HuH-7.5 (cell line): ENCODE data around the gene NEUROG3.

ENCODE experiments used
- DNase-seq: peaks from one replicate; pipeline ENCODE4 v3.0.0; 2011; ENCODE audit warnings: low spot score

NEUROG3 gene

GRCh38 chr10:69573056-69573806 is at the start of gene NEUROG3:
NEUROG3 (minus strand) TSS chr10:69573422; CDS start chr10:69573043, 379 bp downstream.
- DNase-seq = no peak

GRCh38 chr10:69620625-69621024 is 47.4 kb upstream of the NEUROG3 start:
- DNase-seq = no peak

- DNase-seq = no peak
These were observed 46.4 kb upstream of the NEUROG3 start for GRCh38 chr10:69619626-69620025.

- no peak for DNase-seq
These were observed 45.5 kb upstream of the NEUROG3 start for GRCh38 chr10:69618746-69619145.

- DNase-seq = no peak
These were observed 43.1 kb upstream of the NEUROG3 start for GRCh38 chr10:69616358-69616757.

GRCh38 chr10:69614130-69614529 is 40.9 kb upstream of the NEUROG3 start:
- DNase-seq = no peak

GRCh38 chr10:69612760-69613159 is 39.5 kb upstream of the NEUROG3 start:
- DNase-seq = no peak

GRCh38 chr10:69609077-69609476 is 35.9 kb upstream of the NEUROG3 start:
- no peak for DNase-seq

- DNase-seq = no peak
These were observed 27.6 kb upstream of the NEUROG3 start for GRCh38 chr10:69600761-69601330.

GRCh38 chr10:69588358-69588757 is 15.1 kb upstream of the NEUROG3 start:
- DNase-seq = no peak

- no peak for DNase-seq
These were observed 11.4 kb upstream of the NEUROG3 start for GRCh38 chr10:69584624-69585023.

GRCh38 chr10:69583106-69583505 is 9.9 kb upstream of the NEUROG3 start:
- no peak for DNase-seq

GRCh38 chr10:69580435-69580834 is 7.2 kb upstream of the NEUROG3 start:
- DNase-seq = no peak

- no peak for DNase-seq
These were observed 6.3 kb upstream of the NEUROG3 start for GRCh38 chr10:69579464-69580060.

- DNase-seq = no peak
These were observed 5.3 kb upstream of the NEUROG3 start for GRCh38 chr10:69578508-69578991.

- no peak for DNase-seq
These were observed 4.3 kb upstream of the NEUROG3 start for GRCh38 chr10:69577268-69578232.

- no peak for DNase-seq
These were observed 3.3 kb upstream of the NEUROG3 start for GRCh38 chr10:69576334-69577011.

GRCh38 chr10:69575164-69575722 is 2.0 kb upstream of the NEUROG3 start:
- no peak for DNase-seq

- no peak for DNase-seq
These were observed 1.4 kb upstream of the NEUROG3 start for GRCh38 chr10:69574571-69574978.

- no peak for DNase-seq
These were observed 815 bp downstream of the NEUROG3 start for GRCh38 chr10:69572159-69573055.
